NCI-H2171 (cell line): Measurements from ENCODE around the gene C1QL3.

Source experiments
- DNase-seq: peaks from one replicate; lab custom pipeline; 2025; lab: John Stamatoyannopoulos, UW

The C1QL3 gene

DNA sequence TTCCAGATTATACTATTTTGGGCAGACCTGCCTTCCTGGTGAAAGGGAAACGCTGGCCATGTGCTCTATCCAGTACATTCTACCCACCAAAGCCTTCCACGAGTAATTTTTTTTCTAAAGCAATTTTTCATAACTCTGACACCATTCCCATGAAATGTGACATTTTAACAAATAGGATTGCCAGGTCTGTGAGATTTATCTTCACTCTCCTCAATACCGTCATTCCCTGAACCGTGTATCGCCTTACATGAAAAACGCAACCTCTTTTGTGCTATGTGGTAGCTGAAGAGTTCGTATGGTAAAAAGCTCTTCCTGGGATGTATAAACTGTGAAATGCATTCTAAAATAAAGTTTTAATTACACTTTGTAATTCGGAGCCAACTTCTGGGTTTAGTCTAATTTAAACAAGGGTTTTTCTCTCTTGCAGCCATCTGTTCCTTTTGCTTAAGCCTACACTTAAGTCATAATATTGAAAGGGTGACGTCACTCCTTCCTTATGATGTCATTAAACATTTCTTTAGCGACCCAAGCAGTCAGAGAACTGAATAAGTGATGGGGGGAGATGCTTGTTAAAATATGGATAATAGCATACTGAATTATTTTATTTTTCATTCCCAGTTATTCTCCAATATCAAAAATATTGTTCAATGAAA is 27.7 kb downstream of the C1QL3 start:
- DNase-seq: no peak

DNA sequence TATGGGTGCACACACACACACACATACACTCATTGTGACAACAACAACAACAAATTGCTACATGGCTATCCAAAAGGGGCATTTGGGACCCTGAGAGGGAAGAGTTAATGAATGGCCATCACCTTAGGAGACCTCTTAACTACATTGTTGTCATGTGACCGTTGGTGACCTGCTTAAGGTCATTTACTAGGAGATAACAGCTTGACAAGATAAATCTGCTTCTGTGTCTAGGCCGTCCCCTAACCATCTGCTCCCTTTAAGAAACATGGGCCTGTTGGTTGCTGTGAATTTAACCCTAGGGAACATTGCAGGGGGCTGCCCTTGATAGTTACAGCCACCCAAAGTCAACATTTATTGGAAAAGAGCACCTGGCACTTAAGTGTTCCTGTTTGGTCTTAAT is 29.7 kb downstream of the C1QL3 start:
- peak; percentile 8 for DNase-seq

DNA sequence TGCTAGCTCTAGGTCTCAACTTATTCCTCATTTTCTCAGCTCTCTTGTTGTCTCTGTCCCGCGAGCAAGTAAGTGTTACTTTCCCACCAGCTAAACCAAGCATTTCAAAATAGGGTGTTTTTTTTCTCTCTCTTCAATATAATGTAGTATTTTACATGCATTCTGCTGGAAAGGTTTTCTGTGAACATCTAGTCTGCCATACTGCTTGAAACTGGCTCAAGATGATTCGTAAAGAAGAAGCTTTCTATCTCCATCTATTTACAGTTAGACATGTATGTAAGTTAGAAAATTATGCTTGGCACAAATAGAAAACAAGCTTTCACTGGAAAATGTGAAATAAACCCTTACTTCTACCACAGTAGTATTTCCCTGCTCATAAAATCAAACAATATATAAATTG is 31.2 kb downstream of the C1QL3 start:
- DNase-seq: no peak

DNA sequence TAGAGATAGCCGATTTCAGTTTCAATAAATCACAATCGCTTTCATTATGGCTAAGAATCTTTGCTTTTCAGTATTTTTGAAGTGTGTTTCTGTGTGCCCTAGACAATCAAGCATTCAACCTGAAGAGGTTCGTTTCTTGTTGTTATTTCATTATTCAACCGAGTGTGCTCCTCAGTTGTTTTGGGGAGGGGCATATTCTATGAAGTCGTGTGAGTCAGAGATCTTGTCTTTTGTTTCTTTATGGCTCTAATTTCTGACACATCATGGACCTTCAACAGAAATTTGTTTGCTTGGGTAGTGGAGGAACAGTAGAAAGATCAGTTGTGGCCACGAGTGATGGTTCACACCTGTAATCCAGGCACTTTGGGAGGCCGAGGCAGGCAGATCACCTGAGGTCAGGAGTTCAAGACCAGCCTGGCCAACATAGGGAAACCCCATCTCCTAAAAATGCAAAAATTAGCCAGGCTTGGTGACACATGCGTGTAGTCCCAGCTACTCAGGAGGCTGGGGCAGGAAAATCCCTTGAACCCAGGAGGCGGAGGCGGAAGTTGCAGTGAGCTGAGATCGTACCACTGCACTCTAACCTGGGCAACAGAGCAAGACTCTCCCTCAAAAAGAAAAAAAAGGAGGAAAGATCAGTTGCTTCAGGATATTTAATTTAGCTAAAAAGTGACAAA is 38.3 kb downstream of the C1QL3 start:
- no peak for DNase-seq

- no peak for DNase-seq
Measured at GRCh38 chr10:16481052-16481728, 40.5 kb downstream of the C1QL3 start.

DNA sequence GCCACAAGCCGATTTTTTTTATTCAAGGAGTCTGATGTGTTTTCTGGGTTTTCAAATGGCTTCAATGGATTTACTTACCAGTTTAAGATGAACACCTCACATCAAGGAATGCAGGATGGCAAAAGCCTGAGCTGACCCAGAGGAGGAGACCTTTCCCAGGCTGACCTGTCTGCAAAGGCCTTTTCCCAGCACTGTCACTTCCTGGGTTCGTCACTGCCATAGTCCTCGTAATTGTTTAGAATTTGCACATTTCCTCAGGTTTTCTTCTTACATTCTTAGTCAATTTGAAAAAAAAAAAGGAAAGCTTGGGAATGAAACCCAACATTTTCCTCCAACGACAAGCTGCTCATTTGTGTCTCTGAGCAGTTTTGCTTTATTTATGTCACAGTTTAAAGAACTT is 42.9 kb downstream of the C1QL3 start:
- DNase-seq: no peak

- DNase-seq: no peak
Measured at GRCh38 chr10:16477757-16478156, 43.9 kb downstream of the C1QL3 start.

GRCh38 chr10:16472828-16473227 is 48.9 kb downstream of the C1QL3 start:
- DNase-seq: no peak

- DNase-seq: no peak
Measured at GRCh38 chr10:16470747-16471146, 50.9 kb downstream of the C1QL3 start.

- no peak for DNase-seq
Measured at GRCh38 chr10:16466001-16466400, 55.7 kb downstream of the C1QL3 start.
